ENCODE data around the gene WDR90.

- TF ChIP-seq CTCF (conservative IDR thresholded peaks at IDR 0.05 in 1 of 2, IDR thresholded peaks at IDR 0.05 in 1 of 2; ENCODE audit: extremely low read depth in 1 of 2, insufficient read depth in 1 of 2, low read depth in 1 of 2, low read length in 2 of 2) (peak in 1 of 2 donors; percentile 32), EZH2 (IDR thresholded peaks at IDR 0.05; ENCODE audit: borderline replicate concordance, low read length) (no peak)
Measured at GRCh38 chr16:680967-681745, 32.0 kb downstream of the WDR90 start.
